Heart left ventricle (tissue), 16 donors: ENCODE results near the gene GPR78. TPM values are rescaled to one million over a fixed set of nuclear protein-coding genes. Genes with fewer than 3 reads are reported as not detected.

Source experiments
- ATAC-seq, 4 donors: fragments of 200-7000 bp; cut with Tn5 transposase; one replicate each; pipeline ENCODE4 v1.9.1; 2020 to 2022; ENCODE audit warnings: moderate library complexity in 4 of 4, mild to moderate bottlenecking in 3 of 4, moderate number of reproducible peaks in 1 of 4
- DNase-seq, 5 donors: peaks; one replicate each; pipeline ENCODE4 v3.0.0-alpha.2; 2020
- H3K27ac ChIP-seq, 12 donors: fragments of 200-600 bp; sonication (generic) in 4 of 12; one replicate each; pipeline versions ENCODE4 v1.5.0 to v1.8.0; 2016 to 2022; ENCODE audit warnings: mild to moderate bottlenecking in 2 of 12
- H3K27me3 ChIP-seq, 9 donors: fragments of 200-600 bp; sonication (generic) in 2 of 9; one replicate each; pipeline versions ENCODE4 v1.5.1 to v1.8.0; 2016 to 2022; ENCODE audit warnings: mild to moderate bottlenecking in 3 of 9
- H3K36me3 ChIP-seq, 9 donors: fragments of 200-600 bp; sonication (generic) in 2 of 9; one replicate each; pipeline versions ENCODE4 v1.5.0 to v1.8.0; 2018 to 2022; ENCODE audit warnings: mild to moderate bottlenecking in 2 of 9
- H3K4me1 ChIP-seq, 12 donors: fragments of 200-600 bp; sonication (generic) in 4 of 12; one replicate each; pipeline versions ENCODE4 v1.5.0 to v1.8.0; 2016 to 2022; ENCODE audit warnings: mild to moderate bottlenecking in 3 of 12
- H3K4me3 ChIP-seq, 12 donors: fragments of 200-600 bp; sonication (generic) in 4 of 12; one replicate each; pipeline versions ENCODE4 v1.5.0 to v1.8.0; 2017 to 2022; ENCODE audit warnings: mild to moderate bottlenecking in 9 of 12, moderate library complexity in 4 of 12
- H3K9me3 ChIP-seq, 12 donors: fragments of 200-600 bp; sonication (generic) in 4 of 12; one replicate each; pipeline versions ENCODE4 v1.5.0 to v1.8.0; 2016 to 2022; ENCODE audit warnings: mild to moderate bottlenecking in 1 of 12
- POLR2A ChIP-seq, 2 donors: fragments of 450-650 bp; IDR thresholded peaks; one replicate each; pipeline ENCODE4 v1.6.1; 2017; ENCODE audit warnings: antibody characterized with exemption in 2 of 2, mild to moderate bottlenecking in 2 of 2, moderate library complexity in 2 of 2
- WGBS, 4 donors: extraction: QIAGEN DNeasy Blood & Tissue Kit in 2 of 4; methylation state at CpG; one replicate each; pipeline versions ENCODE4 v1.1.5 to v1.1.7; 2013 to 2018; 5-methylcytosine and 5-hydroxymethylcytosine counted together
- intact Hi-C, 10 donors: fragments of 100-400 bp; cut with DNase I; formaldehyde crosslinking; loops; one replicate each; pipeline versions ENCODE4 v1.11.1 to v1.14.2; 2022
- polyA plus RNA-seq, 2 donors: library from polyadenylated mRNA; stranded (reverse); fragments of 200-250 nt; gene quantifications; one replicate each; pipeline ENCODE4 v1.2.3, GENCODE V29; 2013
- total RNA-seq, 9 donors: library from RNA; depleted of rRNA in 2 of 9; stranded (reverse); fragments of >200 nt in 2 of 9; fragmentation: NEBNext Ultra II Directional in 3 of 9; extraction: Animal tissue kit (Norgen Biotek cat#: 25700) in 3 of 9; gene quantifications; one replicate each; pipeline versions ENCODE4 v1.1.0 to v1.2.4, GENCODE V29; 2016 to 2023
- TF ChIP-seq, protein P1 (sequence below), 12 donors: fragments of 200-600 bp; sonication (generic) in 4 of 12; IDR thresholded peaks; one replicate each; pipeline versions ENCODE4 v1.5.0 to v1.8.0; 2018 to 2022; ENCODE audit warnings: antibody characterized with exemption in 12 of 12, mild to moderate bottlenecking in 5 of 12
- donor health status: ischemic (EF 13 %, LVEDD 7.1; RV severe dilation, severe dysfunction).
- donor health status: healthy with polysubstance abuse.
- donor health status: DM: no; HTN: yes; CAD: no.
- donor health status: DM: no; HTN: no; CAD: no.
- donor health status: ischemic (EF 25% LVEDD 6.9; RV normal size, moderate dysfunction).
- donor health status: ischemic (EF 25% LVEDD 5.7; RV mildly dilated, moderate dysfunction).
- donor health status: healthy.
- donor health status: DM: yes; HTN: yes; CAD: no.
- donor health status: ischemic (EF 35%, LVEDD 5.7; RV mildly dilated, moderate dysfunction).
- donor health status: nonischemic (EF 11% LVEDD 7.7; RV severe dilation, severe dysfunction).
- donor health status: DM: yes; HTN: yes; CAD: no.
- donor health status: PGD.
- donor health status: ischemic (EF 29% LVEDD 5.4; RV normal size, mild dysfunction).
- donor health status: nonischemic (EF 23%, LVEDD 6.1; RV moderate dilation, normal function).

Gene GPR78
- total and polyA plus RNA-seq, 11 donors, result 0.11 TPM; not detected in 10

DNA sequence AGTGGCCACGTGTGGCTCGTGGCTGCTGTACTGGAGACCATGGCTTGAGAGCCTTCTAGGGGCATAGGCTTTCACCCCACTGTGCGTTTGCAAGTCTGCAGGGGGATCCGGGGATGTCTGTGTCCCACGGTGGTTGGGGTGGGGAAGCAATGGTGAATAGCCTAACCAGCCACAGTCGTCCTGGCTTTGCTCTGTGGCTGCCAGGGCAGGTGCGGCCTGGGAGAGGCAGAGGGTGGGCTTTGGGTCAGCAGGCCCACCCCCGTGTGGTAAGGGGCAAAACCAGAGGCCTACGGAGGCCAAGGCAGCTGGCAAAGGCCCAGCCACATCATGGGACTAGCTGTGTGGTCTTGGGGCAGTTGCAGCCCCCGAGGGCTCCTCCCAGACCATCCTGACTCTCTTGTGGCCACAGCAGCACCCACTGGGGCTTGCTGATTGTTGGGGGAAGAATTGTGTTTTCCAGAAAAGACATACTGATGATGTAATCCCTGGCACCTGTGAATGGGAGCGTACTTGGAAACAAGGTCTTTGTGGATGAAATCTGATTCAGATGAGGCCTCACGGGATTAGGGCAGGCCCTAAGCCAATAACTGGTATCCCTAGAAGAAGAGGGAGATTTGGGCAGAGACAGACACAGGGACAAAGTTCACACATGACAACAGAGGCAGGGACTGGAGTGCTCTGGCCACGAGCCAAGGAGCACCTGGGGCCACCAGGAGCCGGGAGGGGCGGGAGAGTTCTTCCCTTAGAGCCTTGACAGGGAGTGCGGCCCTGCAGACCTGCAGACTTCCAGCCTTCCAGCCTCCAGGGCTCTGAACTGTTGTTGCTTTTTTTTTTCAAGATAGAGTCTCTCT lies 15.3 kb downstream of the GPR78 start:
- intact Hi-C loops, result loop anchor here in 8 of 10 donors (2.0 to 10.0 kb wide), 3 partner anchors 127 to 353 kb away; no protein-coding TSS in a partner anchor

GRCh38 chr4:8596891-8597290 lies 16.7 kb downstream of the GPR78 start:
- intact Hi-C loops, result loop anchor here in 8 of 10 donors (2.0 to 10.0 kb wide), 3 partner anchors 128 to 355 kb away; no protein-coding TSS in a partner anchor

More for the DNA sequence above, 15.3 kb downstream of the GPR78 start:
- no peak overlapping the region for H3K27ac ChIP-seq
- H3K27me3 ChIP-seq, result peaks cover 7 to 38% (median 34%) of the 10 kb centered on the region in 9 donors
- peaks cover 0 to 12% (median 0%) of the 10 kb centered on the region in 12 donors for H3K4me1 ChIP-seq
- no peaks in the 10 kb centered on the region for H3K9me3 ChIP-seq
- TF ChIP-seq, protein P1, sequence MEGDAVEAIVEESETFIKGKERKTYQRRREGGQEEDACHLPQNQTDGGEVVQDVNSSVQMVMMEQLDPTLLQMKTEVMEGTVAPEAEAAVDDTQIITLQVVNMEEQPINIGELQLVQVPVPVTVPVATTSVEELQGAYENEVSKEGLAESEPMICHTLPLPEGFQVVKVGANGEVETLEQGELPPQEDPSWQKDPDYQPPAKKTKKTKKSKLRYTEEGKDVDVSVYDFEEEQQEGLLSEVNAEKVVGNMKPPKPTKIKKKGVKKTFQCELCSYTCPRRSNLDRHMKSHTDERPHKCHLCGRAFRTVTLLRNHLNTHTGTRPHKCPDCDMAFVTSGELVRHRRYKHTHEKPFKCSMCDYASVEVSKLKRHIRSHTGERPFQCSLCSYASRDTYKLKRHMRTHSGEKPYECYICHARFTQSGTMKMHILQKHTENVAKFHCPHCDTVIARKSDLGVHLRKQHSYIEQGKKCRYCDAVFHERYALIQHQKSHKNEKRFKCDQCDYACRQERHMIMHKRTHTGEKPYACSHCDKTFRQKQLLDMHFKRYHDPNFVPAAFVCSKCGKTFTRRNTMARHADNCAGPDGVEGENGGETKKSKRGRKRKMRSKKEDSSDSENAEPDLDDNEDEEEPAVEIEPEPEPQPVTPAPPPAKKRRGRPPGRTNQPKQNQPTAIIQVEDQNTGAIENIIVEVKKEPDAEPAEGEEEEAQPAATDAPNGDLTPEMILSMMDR (IDR thresholded peaks at IDR 0.05), result no peak
- TF ChIP-seq POLR2A (IDR thresholded peaks at IDR 0.05), result no peak
- DNase-seq, result peak in 1 of 5 donors; percentile 44
- H3K36me3 ChIP-seq, result no peaks in the 10 kb centered on the region
- no peak for ATAC-seq
- H3K4me3 ChIP-seq, result no peak overlapping the region
- WGBS, 4 donors, result 64 to 68% (median 66%) methylated on average over 15 to 16 of the region's 16 CpGs

DNA sequence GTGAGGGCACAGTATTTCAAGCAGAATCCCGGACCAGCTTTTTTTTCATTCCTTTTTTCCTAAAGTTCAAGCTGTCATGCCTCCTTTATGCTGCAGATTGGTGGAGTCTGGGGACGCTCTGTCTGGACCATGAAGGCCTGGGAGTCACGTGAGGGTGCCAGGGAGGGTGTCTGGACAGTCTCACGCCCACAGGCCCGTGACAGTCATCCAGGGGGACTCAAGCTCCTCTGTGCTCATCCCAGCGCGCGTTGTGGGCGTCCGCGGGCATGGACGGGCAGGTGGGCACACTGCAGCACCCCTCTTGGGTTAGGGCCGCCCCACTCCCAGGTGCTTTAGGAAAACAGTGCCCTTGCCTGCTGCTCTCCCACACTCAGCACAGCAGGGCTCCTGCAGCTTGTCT lies 17.1 kb downstream of the GPR78 start:
- DNase-seq (no peak), ATAC-seq (peak in 1 of 4 donors; percentile 28)
- Histone ChIP-seq H3K36me3 (no peaks in the 10 kb centered on the region), H3K9me3 (no peaks in the 10 kb centered on the region), H3K27ac (no peak overlapping the region), H3K4me1 (peaks cover 0 to 10% (median 0%) of the 10 kb centered on the region in 12 donors), H3K27me3 (peaks cover 2 to 35% (median 20%) of the 10 kb centered on the region in 9 donors), H3K4me3 (no peak overlapping the region)
- TF ChIP-seq, protein P1 (IDR thresholded peaks at IDR 0.05), result no peak
- TF ChIP-seq POLR2A (IDR thresholded peaks at IDR 0.05), result no peak
- intact Hi-C loops, result loop anchor here in 8 of 10 donors (2.0 to 10.0 kb wide), 3 partner anchors 129 to 355 kb away; no protein-coding TSS in a partner anchor
- 57 to 74% (median 66%) methylated on average over 12 to 13 of the region's 13 CpGs for WGBS, 4 donors

More at GRCh38 chr4:8596891-8597290, 16.7 kb downstream of the GPR78 start:
- no peak for DNase-seq
- H3K27ac ChIP-seq, result no peak overlapping the region
- H3K4me1 ChIP-seq, result peaks cover 0 to 12% (median 0%) of the 10 kb centered on the region in 12 donors
- no peaks in the 10 kb centered on the region for H3K9me3 ChIP-seq
- H3K4me3 ChIP-seq, result no peak overlapping the region
- H3K36me3 ChIP-seq, result no peaks in the 10 kb centered on the region
- 69 to 83% (median 78%) methylated on average over 9 of the region's 9 CpGs for WGBS, 4 donors
- peaks cover 6 to 37% (median 22%) of the 10 kb centered on the region in 9 donors for H3K27me3 ChIP-seq
- no peak for ATAC-seq
- TF ChIP-seq, protein P1 (IDR thresholded peaks at IDR 0.05), result no peak
- no peak for TF ChIP-seq POLR2A (IDR thresholded peaks at IDR 0.05)

GRCh38 chr4:8597791-8598190 lies 17.6 kb downstream of the GPR78 start:
- 77 to 89% (median 85%) methylated on average over 13 to 15 of the region's 15 CpGs for WGBS, 4 donors
- Histone ChIP-seq H3K4me1 (peaks cover 0 to 5% (median 0%) of the 10 kb centered on the region in 12 donors), H3K36me3 (no peaks in the 10 kb centered on the region), H3K27me3 (peaks cover 0 to 34% (median 15%) of the 10 kb centered on the region in 9 donors), H3K27ac (no peak overlapping the region), H3K4me3 (no peak overlapping the region), H3K9me3 (no peaks in the 10 kb centered on the region)
- intact Hi-C loops, result loop anchor here in 8 of 10 donors (2.0 to 10.0 kb wide), 3 partner anchors 129 to 355 kb away; no protein-coding TSS in a partner anchor
- DNase-seq, result no peak
- no peak for ATAC-seq
- TF ChIP-seq, protein P1 (IDR thresholded peaks at IDR 0.05), result no peak
- no peak for TF ChIP-seq POLR2A (IDR thresholded peaks at IDR 0.05)
